HG03060 (cell line): Measurements from ENCODE around the gene HMSD.
"Not testable (repeated sequence)": the region's sequence is repeated elsewhere in the genome, so short reads cannot be mapped to it uniquely, and the experiment has no call there.

Source experiments
- ATAC-seq: cut with Tn5 transposase; IDR thresholded peaks from one replicate; pipeline ENCODE4 v1.9.1; 2021; ENCODE audit warnings: low read depth, moderate number of reproducible peaks; ENCODE audit not compliant: unreplicated experiment

HMSD gene, protein sequence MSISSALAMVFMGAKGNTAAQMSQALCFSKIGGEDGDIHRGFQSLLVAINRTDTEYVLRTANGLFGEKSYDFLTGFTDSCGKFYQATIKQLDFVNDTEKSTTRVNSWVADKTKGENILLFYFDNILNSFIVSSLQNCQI

DNA sequence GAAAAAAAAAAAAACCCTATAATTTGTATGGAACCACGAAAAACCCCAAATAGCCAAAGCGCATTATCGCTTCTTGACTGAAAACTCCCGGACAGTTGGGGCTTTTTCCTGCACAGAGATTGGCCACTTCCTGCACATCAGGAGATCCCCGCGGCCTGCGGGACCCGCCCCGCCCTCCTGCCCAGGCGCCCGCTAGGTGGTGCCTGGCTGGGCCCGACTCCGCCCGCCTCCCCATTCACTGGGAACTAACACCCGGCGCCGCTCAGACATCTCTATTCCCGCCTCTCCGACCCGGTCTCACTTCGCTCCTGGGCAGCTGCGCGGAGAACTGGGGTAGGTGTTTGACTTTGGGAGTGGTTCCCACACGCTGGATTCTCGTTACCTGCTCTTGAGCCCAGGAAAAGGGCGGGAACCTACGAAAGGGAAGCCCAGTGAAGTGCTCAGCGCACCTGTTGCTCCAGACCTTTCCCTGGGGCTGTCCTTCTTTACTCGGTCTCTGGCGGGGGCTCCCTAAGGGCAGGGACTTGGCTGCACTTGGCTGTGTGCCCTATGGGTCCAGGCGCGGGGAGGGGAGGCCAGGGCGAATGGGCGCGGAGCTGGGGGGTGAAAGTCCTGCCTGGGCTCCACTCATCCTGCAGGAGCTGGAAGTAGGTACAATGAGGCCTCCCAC lies at the start of gene HMSD:
Gene HMSD (plus strand): TSS at position 234 of the 670 bp plus-strand sequence. CDS start 4,155 bp downstream, outside the sequence.
- ATAC-seq, result peak; percentile 59

DNA sequence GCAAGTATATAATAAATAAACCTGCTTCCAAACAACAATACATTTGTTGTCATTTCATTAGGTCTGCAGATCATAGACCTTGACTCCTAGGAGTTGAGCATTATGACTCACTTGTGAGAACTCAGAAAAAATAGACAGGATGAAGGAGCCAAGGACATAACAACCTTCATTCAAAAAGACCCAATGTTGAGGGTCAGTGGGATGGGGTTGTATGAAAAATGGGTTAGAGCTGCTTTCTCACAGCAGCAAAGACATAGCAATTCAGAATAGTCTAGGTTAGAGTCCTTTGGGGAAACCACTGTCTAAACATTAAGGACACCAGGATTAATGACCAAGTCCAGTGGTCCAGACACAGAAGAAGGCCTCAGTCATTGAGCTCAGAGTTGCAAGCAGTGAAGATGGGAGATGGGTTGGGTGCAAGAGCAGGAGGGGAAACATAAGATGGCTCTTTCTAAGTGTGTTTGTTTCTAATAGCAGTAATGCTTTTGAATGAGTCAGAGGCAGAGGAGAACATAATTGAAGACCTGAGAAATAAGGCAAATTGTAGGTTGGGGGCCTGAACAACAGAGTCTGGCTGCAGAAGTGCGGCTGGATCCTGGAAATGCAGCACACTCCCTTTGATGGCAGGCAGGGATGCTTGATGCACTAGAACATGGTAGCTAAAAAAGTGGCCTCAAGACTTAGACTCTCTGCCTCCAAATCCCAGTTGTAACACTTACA lies 45.1 kb upstream of the HMSD start:
- no peak for ATAC-seq

DNA sequence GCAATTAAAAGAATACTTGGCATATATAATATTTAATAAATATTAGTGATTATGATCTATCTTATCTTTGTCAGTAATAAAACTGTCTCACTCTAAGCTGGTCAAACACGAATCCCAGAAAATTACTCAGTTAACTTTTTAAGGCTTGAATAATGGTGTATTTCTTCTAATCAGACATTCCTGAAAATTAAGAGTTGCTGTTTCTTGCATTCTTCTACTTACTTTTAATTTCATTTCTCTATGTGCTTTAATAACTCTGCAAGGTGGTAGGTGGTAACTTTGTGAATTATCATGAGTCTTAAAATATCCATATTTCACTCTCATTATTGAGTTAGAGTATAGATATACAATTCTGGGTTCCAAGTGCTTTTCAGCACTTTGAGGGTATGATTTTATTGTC lies 44.4 kb upstream of the HMSD start:
- ATAC-seq, result no peak

DNA sequence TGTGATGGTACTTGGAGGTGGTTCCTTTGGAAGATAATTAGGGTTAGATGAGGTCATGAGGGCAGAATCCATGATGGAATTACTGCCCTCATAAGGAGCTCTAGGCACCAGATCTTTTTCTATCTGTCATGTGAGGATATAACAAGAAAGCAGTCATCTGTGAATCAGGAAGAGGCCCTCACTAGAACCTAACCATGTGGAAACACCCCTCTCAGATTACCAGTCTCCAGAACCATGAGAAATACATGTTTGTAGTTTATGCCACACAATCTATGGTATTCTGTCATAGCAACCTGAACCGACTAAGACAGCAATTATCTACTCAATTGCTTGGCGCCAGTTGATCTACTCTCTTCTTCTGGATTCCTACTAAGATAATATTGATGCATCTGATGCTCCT lies 43.7 kb upstream of the HMSD start:
- ATAC-seq, result no peak

DNA sequence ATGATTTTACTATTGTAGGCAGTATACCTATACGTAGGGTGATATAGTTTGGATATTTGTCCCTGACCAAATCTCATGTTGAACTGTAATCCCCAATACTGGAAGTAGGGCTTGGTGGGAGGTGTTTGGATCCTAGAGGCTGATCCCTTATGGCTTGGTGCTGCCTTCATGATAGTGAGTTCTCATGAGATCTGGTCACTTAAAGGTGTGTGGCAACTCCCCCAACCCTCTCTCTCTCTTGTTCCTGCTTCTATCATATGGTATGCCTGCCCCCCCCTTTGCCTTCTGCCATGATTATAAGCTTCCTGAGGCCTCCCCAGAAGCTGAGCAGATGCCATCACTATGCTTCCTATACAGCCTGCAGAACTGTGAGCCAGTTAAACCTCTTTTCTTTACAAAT lies 43.0 kb upstream of the HMSD start:
- ATAC-seq, result no peak

DNA sequence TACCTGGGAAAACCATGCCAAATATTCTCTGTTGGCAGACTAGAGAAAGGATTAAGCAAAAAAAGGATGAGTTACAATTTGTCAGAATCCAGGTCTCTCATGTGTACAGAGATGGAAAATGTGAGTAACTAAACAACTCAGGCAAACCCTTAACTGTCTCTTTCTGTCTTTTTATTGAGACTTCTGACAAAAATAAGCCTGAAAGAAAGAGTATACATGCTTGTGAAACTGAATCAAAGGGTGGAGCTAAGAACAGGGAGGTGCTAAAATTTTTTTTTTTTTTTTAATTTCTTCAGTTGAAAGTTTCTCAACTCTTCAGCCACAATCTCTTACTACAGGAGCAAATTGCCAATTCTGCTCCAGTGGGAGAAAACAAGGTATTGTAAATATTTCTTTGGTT lies 41.4 kb upstream of the HMSD start, which contains the start of gene SERPINB10:
Gene SERPINB10 (plus strand): TSS at position 295 of the 400 bp plus-strand sequence. CDS start 7,553 bp downstream, outside the sequence.
- ATAC-seq, result peak; percentile 57

DNA sequence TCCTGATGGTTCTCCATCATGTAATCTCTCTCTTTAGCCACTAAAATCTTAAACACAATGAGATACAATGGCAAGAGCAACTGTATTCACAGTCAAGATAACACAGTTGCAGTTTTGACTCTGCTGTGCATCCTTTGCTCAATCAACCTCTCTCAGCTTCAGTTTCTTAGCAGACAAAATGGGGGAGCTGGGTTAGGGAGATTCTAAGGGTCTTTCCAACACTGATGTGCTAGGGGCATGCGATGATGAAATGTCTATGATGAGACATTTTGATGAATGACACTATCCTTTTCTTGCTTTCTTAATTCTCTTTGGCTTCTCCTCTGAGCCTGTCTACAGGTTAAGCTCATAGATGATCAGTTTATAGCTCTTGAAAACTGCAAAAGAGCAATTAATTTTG lies 40.2 kb upstream of the HMSD start:
- no peak for ATAC-seq

DNA sequence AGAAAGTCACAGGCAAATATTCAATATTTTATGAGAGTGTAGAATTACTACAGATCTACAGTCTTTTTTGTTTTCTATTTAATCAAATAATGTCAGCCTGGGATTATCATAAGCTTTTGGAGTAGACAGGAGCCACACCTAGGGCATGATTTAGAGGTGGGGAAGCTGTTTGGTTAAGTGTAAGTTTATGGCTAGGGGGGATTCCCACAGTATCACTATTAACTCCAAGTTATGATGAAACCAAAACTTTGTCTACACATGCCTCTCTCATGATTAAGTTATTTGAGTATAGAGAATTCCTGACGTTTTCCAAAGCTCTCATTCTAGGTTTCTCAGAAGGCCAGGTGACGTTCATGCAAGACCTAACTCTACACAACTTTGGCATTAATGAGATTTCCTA lies 39.2 kb upstream of the HMSD start:
- no peak for ATAC-seq

DNA sequence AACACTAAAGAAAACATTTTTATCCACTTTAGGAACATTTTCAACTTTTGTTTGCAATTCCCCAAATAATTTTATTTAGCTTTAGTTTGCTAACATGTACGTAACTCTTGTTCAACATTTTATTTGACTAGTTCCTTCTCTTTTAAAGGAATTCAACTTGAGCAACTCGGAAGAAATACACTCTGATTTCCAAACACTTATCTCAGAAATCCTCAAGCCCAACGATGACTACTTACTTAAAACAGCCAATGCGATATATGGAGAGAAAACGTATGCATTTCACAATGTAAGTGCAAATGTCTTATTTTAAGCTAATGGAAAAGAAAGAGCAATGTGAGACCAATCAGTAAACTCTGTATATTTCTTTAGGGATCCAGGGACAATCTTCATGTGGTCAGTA lies 31.3 kb upstream of the HMSD start:
- no peak for ATAC-seq

DNA sequence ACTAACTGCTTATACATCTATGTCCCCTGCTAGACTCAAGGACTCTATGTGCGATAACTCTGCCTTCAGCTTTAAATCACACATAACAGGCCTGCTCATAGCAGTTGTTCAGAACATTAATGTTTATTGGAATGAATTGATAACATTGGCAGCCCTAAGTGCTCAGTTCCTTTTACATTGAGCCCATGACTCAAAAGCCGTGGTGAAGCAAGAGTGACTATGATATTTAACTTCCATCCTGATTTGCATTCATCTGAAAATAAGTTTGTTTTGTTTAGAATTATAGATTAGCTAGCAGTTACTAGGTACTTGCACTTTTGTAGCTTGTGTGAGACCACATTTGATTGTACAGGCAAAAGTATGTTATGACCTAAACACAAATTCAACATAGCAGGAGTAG lies 27.1 kb upstream of the HMSD start:
- ATAC-seq, result no peak

DNA sequence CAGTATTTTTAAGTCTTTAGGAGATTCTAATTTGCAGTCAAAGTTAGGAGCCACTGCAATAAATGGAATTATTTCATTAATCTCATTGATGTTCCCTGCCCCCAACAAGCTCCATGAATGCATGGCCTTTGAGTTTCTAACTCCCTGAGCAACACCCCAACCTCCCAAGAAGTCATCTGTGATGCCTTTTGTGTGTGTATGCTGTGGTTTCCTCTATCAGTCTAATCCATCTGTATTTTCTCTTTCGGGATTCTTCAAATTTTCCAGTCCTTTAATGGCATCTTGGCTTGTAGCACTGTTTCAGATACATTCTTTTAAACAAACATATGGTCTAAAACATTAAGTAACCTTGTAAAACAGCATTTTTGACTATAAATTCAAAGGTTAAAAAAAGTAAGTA lies 24.6 kb upstream of the HMSD start:
- no peak for ATAC-seq

DNA sequence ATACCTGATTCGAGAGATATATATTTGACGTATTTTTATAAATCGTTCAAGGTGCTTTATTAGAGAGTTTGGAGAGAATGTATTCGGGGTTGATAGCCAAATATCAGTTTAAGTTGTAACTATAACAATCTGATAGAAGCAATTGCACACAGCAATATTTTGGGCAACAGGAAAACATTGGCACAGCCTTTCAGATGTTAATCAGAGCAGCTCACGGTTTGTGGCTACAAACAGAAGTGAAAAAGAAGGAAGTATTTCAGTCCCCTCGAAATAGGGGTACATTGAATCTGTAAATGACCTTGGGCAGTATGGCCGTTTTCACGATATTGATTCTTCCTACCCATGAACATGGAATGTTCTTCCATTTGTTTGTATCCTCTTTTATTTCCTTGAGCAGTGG lies 20.8 kb upstream of the HMSD start:
- no peak for ATAC-seq

DNA sequence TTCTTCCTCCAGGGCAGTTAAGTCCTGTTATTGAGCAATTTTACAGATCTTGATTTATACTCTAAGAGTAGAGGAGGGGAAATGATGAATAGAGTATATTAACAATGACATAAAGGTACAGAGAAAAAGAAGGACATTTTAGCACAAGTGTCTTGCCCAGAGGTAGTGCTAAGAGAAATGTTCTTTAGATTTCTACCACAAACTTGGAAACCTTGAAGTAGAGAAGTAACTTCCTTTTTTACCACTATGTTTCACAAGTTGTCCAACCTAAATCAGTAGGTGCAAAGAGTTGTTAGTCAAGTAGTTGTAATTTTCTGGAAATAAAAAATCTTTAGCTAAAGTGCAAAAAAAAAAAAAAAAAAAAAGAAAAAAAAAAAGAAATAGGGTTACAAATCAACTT lies 19.7 kb upstream of the HMSD start:
- ATAC-seq, result not testable (repeated sequence)

DNA sequence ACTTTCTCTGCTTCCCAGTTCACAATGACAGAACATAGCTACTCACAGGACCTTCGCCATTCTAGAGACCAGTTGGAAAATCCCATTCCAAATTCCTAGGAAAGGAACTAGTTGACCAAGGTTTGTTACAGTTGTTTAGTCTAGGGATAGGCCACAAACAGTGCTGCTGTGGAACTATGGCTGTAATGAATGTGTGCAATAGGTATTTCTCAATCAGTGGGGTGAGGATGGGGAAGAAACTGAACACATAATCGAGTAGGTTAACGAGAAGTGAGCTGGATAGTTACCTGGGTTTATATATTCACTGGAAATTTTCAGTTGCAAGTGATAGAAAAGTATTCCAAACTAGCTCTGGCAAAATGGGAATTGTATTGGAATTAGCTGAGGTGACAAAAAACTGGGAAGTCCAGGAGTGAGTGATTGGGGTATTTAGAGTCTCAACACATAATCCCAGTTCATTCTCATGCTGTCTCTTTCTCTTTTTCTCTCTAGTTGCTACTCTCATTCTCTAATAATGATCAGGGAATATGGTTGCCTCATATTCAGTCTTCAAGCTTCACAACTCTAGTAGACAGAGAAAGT lies 18.2 kb upstream of the HMSD start:
- ATAC-seq, result no peak

DNA sequence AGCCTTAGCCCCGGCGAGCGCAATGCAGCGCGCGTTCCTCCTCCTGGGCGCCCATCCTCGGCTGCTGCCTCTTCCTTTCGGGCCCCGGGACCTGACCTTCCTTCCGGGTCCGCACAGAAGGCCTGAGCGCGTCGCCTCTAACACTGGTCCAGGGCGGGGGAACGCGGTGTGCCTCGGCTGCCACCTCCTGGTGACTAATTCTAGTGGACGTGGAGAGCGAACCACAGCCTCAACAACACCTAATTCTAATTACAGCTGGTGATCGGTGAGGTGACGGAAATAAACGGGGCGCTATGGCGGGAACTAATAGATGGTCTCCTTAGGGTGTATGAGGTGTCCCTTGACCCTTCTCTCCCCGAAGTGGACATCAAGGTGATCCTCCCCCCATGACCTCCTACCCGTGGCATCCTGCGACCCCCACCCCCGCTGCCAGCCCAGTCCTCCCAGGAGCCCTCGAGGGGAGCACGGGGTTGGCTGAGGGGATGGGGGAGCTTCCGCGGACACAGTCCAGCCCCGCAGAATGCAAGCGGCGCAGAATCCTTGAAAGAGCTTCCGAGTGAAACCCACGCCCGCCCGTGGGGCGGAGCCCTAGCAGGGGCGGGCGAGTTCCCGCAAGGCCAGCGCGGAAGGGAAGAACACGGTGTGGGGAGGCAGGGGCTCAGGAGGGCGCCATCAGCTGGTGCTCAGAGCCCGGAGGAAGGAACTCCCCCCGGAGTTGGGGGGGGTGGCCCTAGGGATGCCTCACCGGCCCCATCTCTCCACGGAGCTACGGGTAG lies 12.8 kb upstream of the HMSD start:
- ATAC-seq, result peak; percentile 92

DNA sequence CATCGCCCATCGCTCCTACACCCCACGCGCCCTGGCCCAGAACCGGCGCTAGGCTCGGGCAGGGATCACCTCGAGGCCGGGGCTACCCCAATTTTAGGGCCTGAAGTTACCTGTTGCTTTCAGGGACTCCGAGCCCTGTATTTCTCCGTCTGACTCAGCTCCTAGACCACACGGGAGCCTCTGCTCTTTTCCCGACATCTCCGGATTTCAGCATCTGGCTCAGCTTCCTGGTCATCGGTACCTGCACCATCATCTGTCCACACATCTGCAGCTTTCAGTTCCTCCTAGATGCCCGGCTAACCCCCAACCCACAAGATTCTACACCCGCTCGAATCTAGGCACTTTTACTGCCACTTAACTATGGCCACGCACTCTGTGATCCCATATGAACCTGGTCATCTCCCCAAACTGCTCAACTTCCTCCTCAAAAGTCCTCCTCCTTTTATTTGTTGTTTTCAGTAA lies 12.1 kb upstream of the HMSD start:
- peak; percentile 16 for ATAC-seq

DNA sequence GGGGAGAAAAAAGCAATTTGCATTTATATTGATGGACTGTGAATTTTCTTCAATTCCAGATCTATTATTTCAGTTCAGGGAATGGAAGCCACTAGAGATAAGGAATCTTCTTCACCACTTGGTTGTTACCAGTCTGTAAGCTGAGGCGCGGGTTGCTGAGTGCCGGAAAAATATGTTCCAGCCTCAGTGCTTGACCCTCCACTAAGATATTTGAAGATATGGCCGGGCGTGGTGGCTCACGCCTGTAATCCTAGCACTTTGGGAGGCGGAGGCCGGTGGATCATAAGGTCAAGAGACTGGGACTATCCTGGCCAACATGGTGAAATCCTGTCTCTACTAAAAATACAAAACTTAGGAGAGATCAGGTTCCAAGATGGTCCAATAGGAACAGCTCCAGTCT lies 9.1 kb upstream of the HMSD start:
- ATAC-seq, result no peak

DNA sequence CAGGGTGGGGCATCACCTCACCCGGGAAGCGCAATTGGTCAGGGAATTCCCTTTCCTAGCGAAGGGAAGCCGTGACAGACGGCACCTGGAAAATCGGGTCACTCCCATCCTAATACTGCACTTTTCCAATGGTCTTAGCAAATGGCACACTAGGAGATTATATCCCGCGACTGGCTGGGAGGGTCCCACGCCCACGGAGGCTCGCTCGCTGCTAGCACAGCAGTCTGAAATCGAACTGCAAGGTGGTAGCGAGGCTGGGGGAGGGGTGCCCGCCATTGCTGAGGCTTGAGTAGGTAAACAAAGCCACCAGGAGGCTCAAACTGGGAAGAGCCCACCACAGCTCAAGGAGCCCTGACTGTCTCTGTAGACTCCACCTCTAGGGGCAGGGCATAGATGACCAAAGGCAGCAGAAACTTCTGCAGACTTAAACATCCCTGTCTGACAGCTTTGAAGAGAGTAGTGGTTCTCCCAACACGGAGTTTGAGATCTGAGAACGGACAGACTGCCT lies 8.5 kb upstream of the HMSD start:
- not testable (repeated sequence) for ATAC-seq

DNA sequence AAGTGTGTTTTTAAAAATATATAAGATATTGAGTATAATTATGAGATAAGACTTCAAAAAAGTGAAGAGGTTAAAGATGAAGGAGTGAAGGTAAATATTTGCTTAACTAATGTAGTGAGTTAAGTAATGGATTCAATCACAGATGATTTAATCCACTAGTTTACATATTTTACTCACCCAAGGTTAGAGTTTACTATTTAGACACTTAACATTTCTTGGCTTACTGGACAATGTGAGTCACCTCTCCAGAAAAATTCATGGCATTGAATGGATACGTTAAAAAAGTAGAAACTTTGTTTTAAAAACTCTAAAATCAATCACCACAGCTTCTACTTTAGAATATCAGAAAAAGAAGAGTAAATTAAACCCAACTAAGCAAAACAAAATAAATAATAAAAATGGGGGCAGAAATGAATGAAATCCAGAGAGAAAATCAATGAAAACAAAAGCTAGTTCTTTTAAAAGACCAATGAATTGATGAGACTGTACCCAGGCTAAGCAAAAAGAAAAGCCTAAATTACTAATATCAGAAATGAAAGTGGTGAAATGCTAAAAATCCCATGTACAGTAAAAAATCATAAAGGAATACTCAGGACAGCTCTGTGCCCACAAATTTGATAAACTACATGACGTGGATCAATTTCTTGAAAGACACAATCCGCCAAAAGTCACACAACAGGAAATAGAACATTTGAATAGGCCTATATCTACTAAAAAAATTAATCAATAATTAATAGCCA lies 1.9 kb upstream of the HMSD start:
- no peak for ATAC-seq

DNA sequence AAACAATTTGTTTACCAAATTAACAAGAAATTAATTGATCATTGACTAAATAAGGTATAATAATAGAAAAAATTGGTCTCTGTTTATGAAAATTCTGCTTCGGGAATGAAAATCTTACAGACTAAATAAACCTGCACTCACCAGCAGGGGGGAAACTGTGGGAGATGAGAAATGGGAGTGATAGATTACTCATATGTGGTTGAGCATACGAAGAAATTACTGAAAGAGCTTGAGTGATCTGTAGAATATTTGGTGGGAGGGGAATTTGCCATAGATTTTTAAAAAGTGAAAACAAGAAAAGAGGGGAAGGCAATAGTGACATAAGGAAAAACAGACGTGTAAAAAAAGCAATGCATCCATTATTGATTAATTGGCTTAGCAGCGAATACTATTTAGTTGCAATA lies 2.2 kb downstream of the HMSD start:
- ATAC-seq, result peak; percentile 61
